ENCODE data around the gene OR11H12.
"Not testable (repeated sequence)": the region's sequence is repeated elsewhere in the genome, so short reads cannot be mapped to it uniquely, and the experiment has no call there.

OR11H12 gene, protein sequence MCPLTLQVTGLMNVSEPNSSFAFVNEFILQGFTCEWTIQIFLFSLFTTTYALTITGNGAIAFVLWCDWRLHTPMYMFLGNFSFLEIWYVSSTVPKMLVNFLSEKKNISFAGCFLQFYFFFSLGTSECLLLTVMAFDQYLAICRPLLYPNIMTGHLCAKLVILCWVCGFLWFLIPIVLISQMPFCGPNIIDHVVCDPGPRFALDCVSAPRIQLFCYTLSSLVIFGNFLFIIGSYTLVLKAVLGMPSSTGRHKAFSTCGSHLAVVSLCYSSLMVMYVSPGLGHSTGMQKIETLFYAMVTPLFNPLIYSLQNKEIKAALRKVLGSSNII

DNA sequence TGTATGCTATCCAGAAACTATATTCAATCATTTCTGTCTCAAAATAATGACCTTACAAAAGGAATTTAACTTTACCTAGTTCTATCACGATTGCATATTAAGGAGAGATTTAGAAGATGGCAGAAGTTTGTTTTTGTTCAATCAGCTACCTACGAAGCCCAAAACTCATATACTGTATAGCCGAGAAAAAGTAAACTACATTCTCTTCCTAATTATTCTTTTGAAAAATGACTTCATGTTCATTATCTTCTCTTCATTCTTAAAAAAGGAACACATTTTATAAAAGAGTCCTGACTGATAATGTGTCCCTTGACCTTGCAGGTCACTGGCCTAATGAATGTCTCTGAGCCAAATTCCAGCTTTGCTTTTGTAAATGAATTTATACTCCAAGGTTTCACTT lies at the start of gene OR11H12:
Gene OR11H12 (plus strand): TSS at position 301 of the 400 bp plus-strand sequence. CDS start 0 bp downstream, at position 301.
- not testable (repeated sequence) for H3K27ac ChIP-seq (ENCODE audit: low read depth, low read length); H3K4me2 ChIP-seq (ENCODE audit: low read length); H3K4me1 ChIP-seq (ENCODE audit: control insufficient read depth, low read length); H4K20me1 ChIP-seq (ENCODE audit: control insufficient read depth, insufficient read depth, low read depth, low read length); H3F3A ChIP-seq (ENCODE audit: control insufficient read depth, insufficient read depth); H3K4me3 ChIP-seq (ENCODE audit: low read length); H3K79me2 ChIP-seq (ENCODE audit: control insufficient read depth, low read length); H3K36me3 ChIP-seq (ENCODE audit: control insufficient read depth, low read length); H3K9me3 ChIP-seq (ENCODE audit: control insufficient read depth, insufficient read depth, low read length); H3K9me2 ChIP-seq (replicated peaks; ENCODE audit: control insufficient read depth, low read length); H3K27me3 ChIP-seq (ENCODE audit: control insufficient read depth, low read length)

DNA sequence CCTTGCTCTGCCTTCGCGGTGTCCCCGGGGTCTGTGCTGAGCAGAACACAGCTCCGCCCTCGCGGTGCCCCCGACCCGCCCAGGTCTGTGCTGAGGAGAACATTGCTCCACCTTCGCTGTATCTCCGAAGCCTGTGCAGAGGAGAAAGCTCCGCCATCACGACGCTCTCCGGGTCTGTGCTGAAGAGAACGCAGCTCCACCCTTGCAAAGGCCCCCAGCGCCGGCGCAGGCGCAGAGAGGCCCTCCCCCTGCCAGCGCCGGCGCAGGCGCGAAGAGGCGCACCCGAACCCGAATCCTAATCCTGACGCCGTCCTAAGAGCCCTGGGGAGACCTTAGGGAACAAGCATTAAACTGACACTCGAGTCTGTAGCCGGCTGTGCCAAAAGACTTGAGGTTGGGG lies 18.0 kb upstream of the OR11H12 start:
- not testable (repeated sequence) for H3K36me3 ChIP-seq (ENCODE audit: control insufficient read depth, low read length); H3K4me2 ChIP-seq (ENCODE audit: low read length); H3K79me2 ChIP-seq (ENCODE audit: control insufficient read depth, low read length); H3K27me3 ChIP-seq (ENCODE audit: control insufficient read depth, low read length); H3K4me1 ChIP-seq (ENCODE audit: control insufficient read depth, low read length); H3K4me3 ChIP-seq (ENCODE audit: low read length); H3K9me2 ChIP-seq (replicated peaks; ENCODE audit: control insufficient read depth, low read length); H3K9me3 ChIP-seq (ENCODE audit: control insufficient read depth, insufficient read depth, low read length); H4K20me1 ChIP-seq (ENCODE audit: control insufficient read depth, insufficient read depth, low read depth, low read length); H3F3A ChIP-seq (ENCODE audit: control insufficient read depth, insufficient read depth); H3K27ac ChIP-seq (ENCODE audit: low read depth, low read length)

GRCh38 chr14:18626610-18627213 lies 25.8 kb downstream of the OR11H12 start:
- not testable (repeated sequence) for H3K9me2 ChIP-seq (replicated peaks; ENCODE audit: control insufficient read depth, low read length); H3K36me3 ChIP-seq (ENCODE audit: control insufficient read depth, low read length); H4K20me1 ChIP-seq (ENCODE audit: control insufficient read depth, insufficient read depth, low read depth, low read length)

GRCh38 chr14:18636066-18636465 lies 35.1 kb downstream of the OR11H12 start:
- not testable (repeated sequence) for H3K9me2 ChIP-seq (replicated peaks; ENCODE audit: control insufficient read depth, low read length); H3K27ac ChIP-seq (ENCODE audit: low read depth, low read length); H3K36me3 ChIP-seq (ENCODE audit: control insufficient read depth, low read length); H3F3A ChIP-seq (ENCODE audit: control insufficient read depth, insufficient read depth); H3K79me2 ChIP-seq (ENCODE audit: control insufficient read depth, low read length); H3K9me3 ChIP-seq (ENCODE audit: control insufficient read depth, insufficient read depth, low read length); H3K27me3 ChIP-seq (ENCODE audit: control insufficient read depth, low read length); H3K4me3 ChIP-seq (ENCODE audit: low read length); H4K20me1 ChIP-seq (ENCODE audit: control insufficient read depth, insufficient read depth, low read depth, low read length); H3K4me1 ChIP-seq (ENCODE audit: control insufficient read depth, low read length); H3K4me2 ChIP-seq (ENCODE audit: low read length)

More at GRCh38 chr14:18626610-18627213, 25.8 kb downstream of the OR11H12 start:
- H3K4me1 ChIP-seq (ENCODE audit: control insufficient read depth, low read length); H3K4me3 ChIP-seq (ENCODE audit: low read length); H3K27ac ChIP-seq (ENCODE audit: low read depth, low read length); H3K9me3 ChIP-seq (ENCODE audit: control insufficient read depth, insufficient read depth, low read length); H3K79me2 ChIP-seq (ENCODE audit: control insufficient read depth, low read length); H3K27me3 ChIP-seq (ENCODE audit: control insufficient read depth, low read length); H3K4me2 ChIP-seq (ENCODE audit: low read length); H3F3A ChIP-seq (ENCODE audit: control insufficient read depth, insufficient read depth): not testable (repeated sequence)

DNA sequence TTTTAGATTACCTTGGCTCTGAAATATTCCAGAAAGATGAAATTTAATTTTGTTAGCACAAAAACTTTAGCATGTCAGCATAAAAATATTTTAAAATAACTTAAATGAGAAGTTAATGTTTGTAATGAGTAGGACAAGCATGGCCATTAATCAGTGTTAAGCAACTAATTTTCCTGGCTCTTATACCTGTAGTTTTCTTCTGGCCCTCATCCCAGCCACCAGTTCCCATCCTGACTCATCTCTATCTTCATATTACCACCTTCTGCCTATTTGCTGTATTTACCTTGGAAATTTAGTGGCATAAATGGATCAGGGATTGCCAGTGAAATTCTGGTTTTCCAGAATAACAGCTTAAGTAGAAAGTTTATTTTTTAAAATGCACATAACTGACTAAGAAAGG lies 37.1 kb downstream of the OR11H12 start:
- H4K20me1 ChIP-seq (ENCODE audit: control insufficient read depth, insufficient read depth, low read depth, low read length); H3K9me3 ChIP-seq (ENCODE audit: control insufficient read depth, insufficient read depth, low read length); H3K4me3 ChIP-seq (ENCODE audit: low read length); H3K4me2 ChIP-seq (ENCODE audit: low read length); H3K79me2 ChIP-seq (ENCODE audit: control insufficient read depth, low read length); H3K9me2 ChIP-seq (replicated peaks; ENCODE audit: control insufficient read depth, low read length); H3K27ac ChIP-seq (ENCODE audit: low read depth, low read length); H3K27me3 ChIP-seq (ENCODE audit: control insufficient read depth, low read length); H3K36me3 ChIP-seq (ENCODE audit: control insufficient read depth, low read length); H3F3A ChIP-seq (ENCODE audit: control insufficient read depth, insufficient read depth); H3K4me1 ChIP-seq (ENCODE audit: control insufficient read depth, low read length): not testable (repeated sequence)

GRCh38 chr14:18638785-18639184 lies 37.9 kb downstream of the OR11H12 start:
- H3K9me2 ChIP-seq (replicated peaks; ENCODE audit: control insufficient read depth, low read length); H3K9me3 ChIP-seq (ENCODE audit: control insufficient read depth, insufficient read depth, low read length); H3K4me2 ChIP-seq (ENCODE audit: low read length); H3K79me2 ChIP-seq (ENCODE audit: control insufficient read depth, low read length); H3K4me3 ChIP-seq (ENCODE audit: low read length); H3F3A ChIP-seq (ENCODE audit: control insufficient read depth, insufficient read depth); H3K27ac ChIP-seq (ENCODE audit: low read depth, low read length); H4K20me1 ChIP-seq (ENCODE audit: control insufficient read depth, insufficient read depth, low read depth, low read length); H3K27me3 ChIP-seq (ENCODE audit: control insufficient read depth, low read length); H3K4me1 ChIP-seq (ENCODE audit: control insufficient read depth, low read length); H3K36me3 ChIP-seq (ENCODE audit: control insufficient read depth, low read length): not testable (repeated sequence)

DNA sequence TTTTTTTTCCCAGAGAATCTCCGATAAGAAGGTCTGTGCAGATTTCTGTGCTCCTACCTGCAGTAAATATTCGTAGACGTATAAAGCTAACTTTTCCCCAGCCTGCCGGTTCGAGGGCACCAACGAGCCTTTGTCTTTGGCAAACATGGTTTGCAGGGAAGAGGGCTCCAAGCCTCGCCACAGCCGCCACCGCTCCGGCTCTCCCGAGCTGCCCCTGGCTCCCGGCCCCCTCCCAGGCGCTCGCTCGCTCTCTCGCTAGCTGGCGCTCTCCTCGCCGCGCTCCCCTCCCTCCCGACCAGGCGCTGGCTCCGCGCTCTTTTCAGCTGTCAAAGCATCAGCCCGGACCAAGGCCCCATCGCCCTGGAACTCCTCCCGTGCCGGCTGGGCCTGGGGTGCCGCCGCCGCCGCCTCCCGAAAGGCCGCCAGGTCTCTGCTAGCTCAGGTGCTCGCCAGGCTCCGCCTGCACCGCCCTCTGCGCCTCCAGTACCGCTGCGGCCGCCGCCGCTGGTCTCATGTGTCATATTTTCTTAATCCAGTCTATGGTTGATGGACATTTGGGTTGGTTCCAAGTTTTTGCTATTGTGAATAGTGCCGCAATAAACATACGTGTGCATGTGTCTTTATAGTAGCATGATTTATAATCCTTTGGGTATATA lies 45.3 kb downstream of the OR11H12 start:
- not testable (repeated sequence) for H3K27me3 ChIP-seq (ENCODE audit: control insufficient read depth, low read length); H3K9me3 ChIP-seq (ENCODE audit: control insufficient read depth, insufficient read depth, low read length); H3F3A ChIP-seq (ENCODE audit: control insufficient read depth, insufficient read depth); H3K9me2 ChIP-seq (replicated peaks; ENCODE audit: control insufficient read depth, low read length); H3K4me3 ChIP-seq (ENCODE audit: low read length); H3K79me2 ChIP-seq (ENCODE audit: control insufficient read depth, low read length); H3K36me3 ChIP-seq (ENCODE audit: control insufficient read depth, low read length); H3K4me2 ChIP-seq (ENCODE audit: low read length); H4K20me1 ChIP-seq (ENCODE audit: control insufficient read depth, insufficient read depth, low read depth, low read length); H3K27ac ChIP-seq (ENCODE audit: low read depth, low read length); H3K4me1 ChIP-seq (ENCODE audit: control insufficient read depth, low read length)
